HG02885 (cell line): ENCODE results near the gene FGF1.
A peak's percentile ranks its signal among the peaks of the same experiment; 100 is the strongest.

Experiments
- ATAC-seq: cut with Tn5 transposase; IDR thresholded peaks from one replicate; pipeline ENCODE4 v1.9.1; 2021; ENCODE audit warnings: mild to moderate bottlenecking; ENCODE audit not compliant: unreplicated experiment, poor library complexity

FGF1 gene

GRCh38 chr5:142617416-142618129, 68.3 kb downstream of the FGF1 start:
- no peak for ATAC-seq

DNA sequence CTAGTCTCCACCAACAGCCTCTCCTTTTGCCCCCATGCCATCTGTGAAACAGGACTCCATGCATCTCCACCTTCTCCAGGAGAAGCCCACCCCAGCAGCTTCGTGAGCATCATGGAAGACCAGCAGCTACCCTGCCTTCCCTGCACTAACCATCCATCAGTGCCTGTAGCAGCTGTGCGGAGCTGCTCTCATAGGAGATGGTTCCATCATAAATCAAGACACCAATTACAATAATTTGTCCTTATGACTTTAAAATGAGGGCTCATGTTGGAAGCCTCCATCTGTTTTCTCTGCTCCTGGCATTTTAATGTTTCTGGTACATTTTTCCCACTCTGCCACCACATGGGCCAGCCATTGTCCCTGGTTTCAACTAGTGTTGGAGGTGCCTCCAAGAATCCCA, 69.9 kb downstream of the FGF1 start:
- no peak for ATAC-seq

- no peak for ATAC-seq
Observed at GRCh38 chr5:142614054-142614453, 71.8 kb downstream of the FGF1 start.

- no peak for ATAC-seq
Observed at GRCh38 chr5:142613271-142613671, 72.6 kb downstream of the FGF1 start.

GRCh38 chr5:142612494-142613270, 73.2 kb downstream of the FGF1 start:
- no peak for ATAC-seq

DNA sequence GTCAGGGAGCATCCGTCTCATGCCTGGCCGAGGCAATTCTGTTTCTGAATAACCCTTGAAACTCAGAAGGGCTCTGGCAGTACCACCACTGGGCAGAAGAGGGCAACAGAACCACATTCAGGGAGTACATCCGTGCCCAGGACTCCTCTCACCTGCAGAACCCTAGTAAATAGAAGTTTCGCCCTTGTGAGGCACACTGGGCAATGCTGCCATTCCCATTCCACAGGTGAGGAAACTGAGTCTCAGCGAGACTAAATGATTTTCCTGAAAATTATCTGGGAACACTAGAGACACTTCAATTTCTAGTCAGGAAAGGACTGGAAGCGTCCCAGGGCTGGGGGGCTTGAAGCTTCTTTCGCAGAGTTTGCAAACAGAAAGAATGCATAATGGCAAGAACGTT, 74.7 kb downstream of the FGF1 start:
- peak; percentile 95 for ATAC-seq

GRCh38 chr5:142610176-142611001, 75.5 kb downstream of the FGF1 start:
- ATAC-seq: no peak

GRCh38 chr5:142609142-142609541, 76.7 kb downstream of the FGF1 start:
- no peak for ATAC-seq

GRCh38 chr5:142608081-142608480, 77.8 kb downstream of the FGF1 start:
- ATAC-seq: no peak

DNA sequence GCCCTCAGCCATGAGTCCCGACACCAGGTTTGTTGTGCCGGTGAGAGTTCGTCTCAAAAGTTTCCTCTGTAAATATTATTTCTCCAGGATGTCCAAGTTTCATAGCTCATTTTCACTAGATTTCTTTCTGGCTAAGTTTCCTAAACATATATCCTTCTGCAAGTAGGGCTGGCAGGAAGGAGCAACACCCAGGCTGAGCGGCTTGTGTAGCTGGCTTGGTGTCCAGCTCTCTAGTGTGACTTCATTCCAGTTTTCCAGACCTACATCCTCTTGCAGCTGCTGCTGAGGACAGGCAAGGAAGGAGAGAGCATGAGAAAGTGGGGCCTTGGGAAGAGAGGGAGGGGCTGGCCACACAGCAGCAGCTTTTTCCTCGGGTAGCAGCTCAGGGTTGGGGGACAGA, 80.3 kb downstream of the FGF1 start:
- ATAC-seq: no peak

GRCh38 chr5:142602720-142603245, 83.1 kb downstream of the FGF1 start:
- no peak for ATAC-seq

DNA sequence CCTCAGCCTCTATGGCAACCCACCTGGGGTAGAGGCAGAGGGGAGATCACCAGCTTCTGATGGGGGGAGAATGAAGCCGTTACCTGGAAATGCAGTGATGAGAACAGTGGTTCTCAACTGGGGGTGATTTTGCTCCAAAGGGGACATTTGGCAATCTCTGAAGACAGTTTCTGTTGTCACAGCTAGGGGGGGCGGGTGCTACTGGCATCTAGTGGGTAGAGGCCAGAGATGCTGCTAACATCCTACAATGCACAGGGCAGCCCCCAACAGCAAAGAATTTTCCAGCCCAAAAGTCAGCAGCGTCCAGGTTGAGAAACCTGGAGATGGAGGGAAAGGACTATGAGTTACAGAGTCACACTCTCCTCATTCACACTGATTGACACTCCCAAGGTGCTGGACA, 84.5 kb downstream of the FGF1 start:
- no peak for ATAC-seq

GRCh38 chr5:142600611-142601358, 85.1 kb downstream of the FGF1 start:
- ATAC-seq: no peak

- ATAC-seq: no peak
Observed at GRCh38 chr5:142600092-142600491, 85.8 kb downstream of the FGF1 start.

- ATAC-seq: no peak
Observed at GRCh38 chr5:142598338-142598700, 87.6 kb downstream of the FGF1 start.

DNA sequence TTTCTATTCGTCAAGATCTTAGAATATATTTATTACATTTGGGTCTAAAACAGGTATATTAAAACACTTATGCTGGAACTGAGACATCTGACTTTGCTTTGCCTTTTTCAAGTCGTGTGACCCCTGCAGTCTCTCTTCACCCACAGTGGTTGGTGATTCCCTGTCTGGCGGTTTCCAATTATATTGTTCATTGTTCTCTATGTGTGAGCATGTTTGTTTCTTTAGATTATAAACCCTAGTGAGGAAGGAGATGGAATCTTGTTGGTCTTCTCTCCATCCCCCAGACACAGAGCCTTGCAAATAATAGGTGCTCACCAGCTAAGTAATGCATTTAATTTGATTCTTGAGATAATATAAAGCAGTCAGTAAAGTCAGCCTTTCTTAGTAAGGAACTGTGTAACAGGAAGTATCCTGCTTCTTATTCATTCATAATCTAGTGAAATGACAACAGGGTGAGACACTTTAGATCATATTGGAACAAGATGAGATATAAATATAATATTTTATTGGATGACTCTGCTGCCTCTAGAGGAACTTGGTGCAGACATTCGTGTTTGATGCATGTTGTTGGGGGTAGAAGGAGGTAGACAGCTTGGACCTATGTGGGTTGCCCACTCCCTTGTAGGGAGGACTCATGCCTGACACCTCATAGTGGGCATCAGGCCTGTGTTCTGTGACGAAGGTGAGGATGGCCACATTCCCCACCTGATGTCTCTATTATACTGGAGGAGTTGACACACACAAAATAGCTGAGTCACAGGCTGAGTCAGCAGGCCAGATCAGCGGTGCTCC, 88.1 kb downstream of the FGF1 start:
- no peak for ATAC-seq

GRCh38 chr5:142597025-142597424, 88.9 kb downstream of the FGF1 start:
- ATAC-seq: no peak

DNA sequence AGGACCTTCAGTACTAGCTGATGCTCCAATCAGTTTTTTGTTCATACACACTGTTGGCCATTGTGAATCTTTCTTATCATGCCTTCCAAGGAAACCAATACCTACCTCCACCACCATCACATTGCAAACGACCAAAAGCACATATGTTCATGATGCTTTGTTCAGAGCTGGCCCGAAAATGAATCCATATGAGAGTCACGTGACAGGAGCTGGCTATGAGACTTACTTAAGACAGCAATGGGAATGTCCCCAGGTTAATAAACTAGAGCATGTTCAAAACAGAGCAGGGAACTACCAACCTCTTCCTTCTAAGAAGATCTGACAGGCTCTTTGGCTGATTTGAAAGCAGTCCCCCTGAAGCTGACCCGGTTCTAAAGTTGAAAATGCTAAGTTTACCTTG, 93.5 kb downstream of the FGF1 start:
- ATAC-seq: no peak

GRCh38 chr5:142590451-142591231, 95.2 kb downstream of the FGF1 start:
- ATAC-seq: no peak
